Ishikawa (cell line): Measurements from ENCODE around the gene FYTTD1.
A peak's percentile ranks its signal among the peaks of the same experiment; 100 is the strongest.

Experiments used
- CEBPB ChIP-seq: IDR thresholded peaks from 2 replicates; pipeline ENCODE4 v1.6.1; 2012
- CREB1 ChIP-seq: IDR thresholded peaks from 2 replicates; pipeline ENCODE4 v1.6.1; 2012; ENCODE audit warnings: low read depth
- EGR1 ChIP-seq: IDR thresholded peaks from 2 replicates; pipeline ENCODE4 v1.6.1; 2012
- EP300 ChIP-seq: IDR thresholded peaks from 2 replicates; pipeline ENCODE4 v1.6.1; 2012; ENCODE audit warnings: borderline replicate concordance
- FOXM1 ChIP-seq: IDR thresholded peaks from 2 replicates; pipeline ENCODE4 v1.6.1; 2012; ENCODE audit warnings: low read depth, borderline replicate concordance
- NFIC ChIP-seq: IDR thresholded peaks from 2 replicates; pipeline ENCODE4 v1.6.1; 2012
- RAD21 ChIP-seq: IDR thresholded peaks from 2 replicates; pipeline ENCODE4 v1.6.1; 2012; ENCODE audit warnings: low read depth
- TAF1 ChIP-seq: IDR thresholded peaks from 2 replicates; pipeline ENCODE4 v1.6.1; 2012; ENCODE audit warnings: low read depth, mild to moderate bottlenecking
- TCF12 ChIP-seq: IDR thresholded peaks from 2 replicates; pipeline ENCODE4 v1.6.1; 2012; ENCODE audit warnings: low read depth
- TEAD4 ChIP-seq: IDR thresholded peaks from 2 replicates; pipeline ENCODE4 v1.6.1; 2012
- YY1 ChIP-seq: IDR thresholded peaks from 2 replicates; pipeline ENCODE4 v1.6.1; 2012; ENCODE audit warnings: low read depth
- ZBTB7A ChIP-seq: IDR thresholded peaks from 2 replicates; pipeline ENCODE4 v1.6.1; 2012; ENCODE audit warnings: low read depth
- TF ChIP-seq, protein P1 (sequence below): IDR thresholded peaks from 2 replicates; pipeline ENCODE4 v1.6.1; 2012
- TF ChIP-seq, protein P2 (sequence below): IDR thresholded peaks from 2 replicates; pipeline ENCODE4 v1.6.1; 2012; ENCODE audit warnings: low read depth, mild to moderate bottlenecking
- TF ChIP-seq, protein P3 (sequence below): IDR thresholded peaks from 2 replicates; pipeline ENCODE4 v1.6.1; 2012

Gene FYTTD1

DNA sequence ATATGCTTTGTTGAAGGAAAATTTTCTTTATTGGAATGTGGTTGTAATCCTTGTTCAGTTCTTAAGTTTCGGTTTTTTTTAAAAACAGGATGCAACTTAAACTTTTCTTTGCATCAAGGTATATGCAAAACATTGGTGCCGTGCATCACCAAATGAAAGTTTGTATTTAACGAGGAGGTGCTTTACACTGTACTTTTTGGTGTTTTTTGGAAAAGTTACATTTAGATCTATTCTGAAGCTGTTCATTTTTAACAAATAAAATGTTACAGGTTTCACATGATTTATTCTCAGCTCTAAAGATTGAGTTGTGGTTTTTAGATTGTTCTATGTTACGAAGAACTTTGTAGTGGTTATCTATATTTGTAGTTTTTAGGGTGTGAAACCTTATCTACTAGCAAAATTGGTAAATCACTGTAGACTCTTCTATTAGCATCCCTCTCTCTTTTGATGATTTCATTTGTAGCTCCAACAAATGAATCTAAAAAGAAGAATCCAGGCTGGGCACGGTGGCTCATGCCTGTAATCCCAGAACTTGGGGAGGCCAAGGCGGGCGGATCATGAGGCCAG lies 34.4 kb downstream of the FYTTD1 start:
- TF ChIP-seq TCF12 (no peak), EGR1 (no peak), FOXM1 (no peak), EP300 (no peak)
- TF ChIP-seq, protein P1, sequence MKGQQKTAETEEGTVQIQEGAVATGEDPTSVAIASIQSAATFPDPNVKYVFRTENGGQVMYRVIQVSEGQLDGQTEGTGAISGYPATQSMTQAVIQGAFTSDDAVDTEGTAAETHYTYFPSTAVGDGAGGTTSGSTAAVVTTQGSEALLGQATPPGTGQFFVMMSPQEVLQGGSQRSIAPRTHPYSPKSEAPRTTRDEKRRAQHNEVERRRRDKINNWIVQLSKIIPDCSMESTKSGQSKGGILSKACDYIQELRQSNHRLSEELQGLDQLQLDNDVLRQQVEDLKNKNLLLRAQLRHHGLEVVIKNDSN, result no peak

DNA sequence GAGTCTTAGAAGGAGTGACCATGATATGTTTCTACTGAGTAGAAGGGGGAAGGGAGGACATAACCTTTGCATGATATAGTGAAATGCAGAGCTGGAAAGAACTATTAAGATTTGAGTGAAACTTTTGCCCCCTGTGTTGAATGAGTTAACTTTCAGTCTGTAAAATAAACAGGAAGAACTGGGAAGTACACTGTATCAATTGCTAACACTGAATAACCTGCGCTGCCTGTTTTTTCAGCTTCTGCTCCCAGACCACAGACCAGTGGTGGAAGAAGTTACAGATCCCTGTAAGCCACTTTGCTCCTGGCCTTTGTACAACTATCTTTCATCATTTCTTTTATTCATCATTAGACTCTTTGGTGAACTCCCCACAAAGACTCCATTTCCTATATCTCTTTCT lies 37.7 kb downstream of the FYTTD1 start:
- TF ChIP-seq YY1 (no peak), RAD21 (no peak), ZBTB7A (no peak), CEBPB (no peak), TAF1 (no peak), EGR1 (no peak), TEAD4 (no peak)
- TF ChIP-seq, protein P2, sequence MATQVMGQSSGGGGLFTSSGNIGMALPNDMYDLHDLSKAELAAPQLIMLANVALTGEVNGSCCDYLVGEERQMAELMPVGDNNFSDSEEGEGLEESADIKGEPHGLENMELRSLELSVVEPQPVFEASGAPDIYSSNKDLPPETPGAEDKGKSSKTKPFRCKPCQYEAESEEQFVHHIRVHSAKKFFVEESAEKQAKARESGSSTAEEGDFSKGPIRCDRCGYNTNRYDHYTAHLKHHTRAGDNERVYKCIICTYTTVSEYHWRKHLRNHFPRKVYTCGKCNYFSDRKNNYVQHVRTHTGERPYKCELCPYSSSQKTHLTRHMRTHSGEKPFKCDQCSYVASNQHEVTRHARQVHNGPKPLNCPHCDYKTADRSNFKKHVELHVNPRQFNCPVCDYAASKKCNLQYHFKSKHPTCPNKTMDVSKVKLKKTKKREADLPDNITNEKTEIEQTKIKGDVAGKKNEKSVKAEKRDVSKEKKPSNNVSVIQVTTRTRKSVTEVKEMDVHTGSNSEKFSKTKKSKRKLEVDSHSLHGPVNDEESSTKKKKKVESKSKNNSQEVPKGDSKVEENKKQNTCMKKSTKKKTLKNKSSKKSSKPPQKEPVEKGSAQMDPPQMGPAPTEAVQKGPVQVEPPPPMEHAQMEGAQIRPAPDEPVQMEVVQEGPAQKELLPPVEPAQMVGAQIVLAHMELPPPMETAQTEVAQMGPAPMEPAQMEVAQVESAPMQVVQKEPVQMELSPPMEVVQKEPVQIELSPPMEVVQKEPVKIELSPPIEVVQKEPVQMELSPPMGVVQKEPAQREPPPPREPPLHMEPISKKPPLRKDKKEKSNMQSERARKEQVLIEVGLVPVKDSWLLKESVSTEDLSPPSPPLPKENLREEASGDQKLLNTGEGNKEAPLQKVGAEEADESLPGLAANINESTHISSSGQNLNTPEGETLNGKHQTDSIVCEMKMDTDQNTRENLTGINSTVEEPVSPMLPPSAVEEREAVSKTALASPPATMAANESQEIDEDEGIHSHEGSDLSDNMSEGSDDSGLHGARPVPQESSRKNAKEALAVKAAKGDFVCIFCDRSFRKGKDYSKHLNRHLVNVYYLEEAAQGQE, result no peak

DNA sequence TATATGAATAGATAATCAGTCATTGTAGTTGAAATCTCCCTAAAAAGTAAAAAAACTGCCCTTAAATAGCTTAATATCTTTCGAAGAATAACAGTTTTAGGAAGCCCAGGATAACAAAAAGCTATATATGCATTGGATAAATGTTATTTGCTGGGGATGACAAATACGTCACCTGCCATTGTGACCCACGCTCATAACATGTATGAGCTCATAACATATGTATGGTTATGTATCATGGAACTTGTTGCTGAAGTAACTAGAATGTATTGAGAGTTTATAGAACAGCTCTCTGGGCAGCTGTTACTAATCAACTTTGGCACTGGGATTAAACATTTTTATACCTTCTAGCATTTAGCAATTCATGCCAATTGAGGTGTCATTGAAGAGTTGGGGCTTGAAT lies 39.6 kb downstream of the FYTTD1 start:
- TF ChIP-seq EP300, result no peak
- TF ChIP-seq RAD21, result no peak
- no peak for TF ChIP-seq TAF1
- TF ChIP-seq, protein P2, result no peak
- no peak for TF ChIP-seq EGR1
- no peak for TF ChIP-seq FOXM1
- TF ChIP-seq, protein P3, sequence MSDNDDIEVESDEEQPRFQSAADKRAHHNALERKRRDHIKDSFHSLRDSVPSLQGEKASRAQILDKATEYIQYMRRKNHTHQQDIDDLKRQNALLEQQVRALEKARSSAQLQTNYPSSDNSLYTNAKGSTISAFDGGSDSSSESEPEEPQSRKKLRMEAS, result no peak

DNA sequence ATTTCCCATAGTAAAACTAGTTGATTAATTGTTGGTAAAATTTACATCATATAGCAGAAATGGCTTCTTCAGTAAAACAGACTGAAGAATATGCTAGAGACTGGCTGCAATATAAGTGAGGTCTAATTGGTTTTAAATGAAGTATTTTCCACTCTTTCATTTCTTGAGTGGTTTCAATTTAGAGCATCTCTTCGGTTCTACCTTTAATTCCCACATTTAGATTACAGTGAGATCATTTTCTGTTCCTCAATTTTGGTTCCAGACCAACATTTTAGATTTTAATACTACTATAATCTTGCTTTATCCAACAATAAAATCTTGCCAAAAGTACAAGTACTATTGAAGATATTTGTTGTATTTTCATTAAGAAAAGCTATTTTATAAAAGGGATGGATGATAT lies 40.4 kb downstream of the FYTTD1 start:
- TF ChIP-seq TAF1 (no peak), RAD21 (no peak), EGR1 (no peak), FOXM1 (no peak), TEAD4 (no peak), ZBTB7A (no peak), EP300 (no peak), CEBPB (no peak)
- TF ChIP-seq, protein P3, result no peak
- TF ChIP-seq, protein P2, result no peak

DNA sequence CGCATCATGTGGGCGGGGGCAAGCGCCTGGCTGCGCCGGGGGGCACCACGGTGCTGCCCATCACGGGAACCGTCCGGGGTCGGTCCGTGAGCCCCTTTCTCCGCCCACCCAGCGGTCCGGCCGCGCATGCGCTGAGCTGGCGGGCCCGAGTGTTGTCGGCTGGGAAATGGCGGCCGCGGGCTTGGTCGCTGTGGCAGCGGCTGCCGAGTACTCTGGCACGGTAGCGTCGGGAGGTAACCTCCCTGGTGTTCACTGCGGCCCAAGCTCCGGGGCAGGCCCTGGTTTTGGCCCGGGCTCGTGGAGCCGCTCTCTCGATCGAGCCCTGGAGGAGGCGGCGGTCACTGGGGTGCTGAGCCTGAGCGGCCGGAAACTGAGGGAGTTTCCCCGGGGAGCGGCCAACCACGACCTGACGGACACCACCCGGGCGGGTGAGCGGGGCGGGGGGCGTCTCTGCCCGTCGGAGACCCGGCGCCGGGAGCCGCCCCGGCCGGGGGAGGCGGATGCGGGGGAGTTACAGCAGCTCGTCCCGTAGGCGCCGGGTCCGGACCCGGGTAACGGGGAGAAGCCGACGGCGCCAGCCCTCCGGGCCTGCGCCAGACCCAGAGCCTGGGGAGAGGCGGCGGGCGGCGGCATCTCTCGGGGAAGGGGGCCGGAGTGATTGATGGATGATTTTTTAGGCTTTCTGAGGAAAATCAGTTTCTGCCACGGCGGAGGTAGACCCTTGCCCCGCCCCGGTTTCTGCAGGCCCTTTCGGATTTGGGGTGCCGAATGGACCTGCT lies 41.6 kb downstream of the FYTTD1 start, which contains the start of gene LRCH3:
LRCH3 (plus strand) TSS at position 142 of the 779 bp plus-strand sequence; CDS start at position 167, 25 bp downstream.
- TF ChIP-seq CEBPB (no peak), RAD21 (no peak), TEAD4 (no peak; the same call in 1 of the 2 replicates), TAF1 (peak; percentile 99), EGR1 (peak; percentile 63; the same call in 1 of the 2 replicates), NFIC (peak; percentile 34; the same call in 1 of the 2 replicates), EP300 (peak; percentile 60), TCF12 (peak; percentile 62; the same call in 1 of the 2 replicates), YY1 (peak; percentile 98), CREB1 (no peak), ZBTB7A (peak; percentile 99)
- TF ChIP-seq, protein P2, result peak; percentile 46; the same call in 1 of the 2 replicates
- TF ChIP-seq, protein P1, result peak; percentile 21; the same call in 1 of the 2 replicates
- TF ChIP-seq, protein P3, result peak; percentile 42
